Measurements from ENCODE around the gene GDF7. TPM values are rescaled to one million over a fixed set of nuclear protein-coding genes. Genes with fewer than 3 reads are reported as not detected.

The GDF7 gene
- total RNA-seq, 1 experiment from 2014 or later, result not detected

DNA sequence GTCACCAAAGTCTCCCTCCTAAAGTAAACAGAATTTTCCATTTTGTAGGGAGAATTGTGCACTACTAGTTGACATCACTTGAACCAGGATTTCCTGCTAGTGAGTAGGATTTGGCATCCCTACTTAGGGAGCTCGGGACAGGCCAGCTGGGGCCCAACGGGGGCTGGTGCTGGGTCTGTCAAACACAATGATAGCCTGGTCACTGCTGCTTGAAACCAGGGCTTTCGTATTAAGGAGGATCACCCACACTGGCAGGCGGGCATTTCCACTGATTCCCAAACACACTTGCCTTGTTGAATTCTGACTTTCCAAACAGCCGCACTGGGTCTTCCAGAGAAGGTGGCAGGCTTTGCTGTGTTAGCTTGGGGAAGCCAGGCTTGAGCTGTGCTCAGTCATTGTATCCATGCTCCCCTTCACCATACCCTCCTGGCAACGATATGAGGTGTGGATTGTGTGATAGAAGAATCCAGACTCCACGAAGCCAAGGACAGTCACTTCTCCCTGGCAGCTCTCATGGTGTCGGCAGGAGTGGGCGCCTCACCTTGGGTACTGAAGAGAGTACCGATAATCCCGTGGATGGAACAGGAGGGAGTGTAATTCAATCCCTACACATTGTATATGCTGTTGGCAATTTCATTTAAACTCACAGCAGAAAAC, 7.5 kb downstream of the GDF7 start:
- no peak for DNase-seq (ENCODE audit: low read depth)

- DNase-seq (ENCODE audit: low read depth), result peak; percentile 88
Observed at GRCh38 chr2:20674974-20675679, 8.2 kb downstream of the GDF7 start.

- DNase-seq (ENCODE audit: low read depth), result peak; percentile 15
Observed at GRCh38 chr2:20675701-20676352, 8.9 kb downstream of the GDF7 start.

DNA sequence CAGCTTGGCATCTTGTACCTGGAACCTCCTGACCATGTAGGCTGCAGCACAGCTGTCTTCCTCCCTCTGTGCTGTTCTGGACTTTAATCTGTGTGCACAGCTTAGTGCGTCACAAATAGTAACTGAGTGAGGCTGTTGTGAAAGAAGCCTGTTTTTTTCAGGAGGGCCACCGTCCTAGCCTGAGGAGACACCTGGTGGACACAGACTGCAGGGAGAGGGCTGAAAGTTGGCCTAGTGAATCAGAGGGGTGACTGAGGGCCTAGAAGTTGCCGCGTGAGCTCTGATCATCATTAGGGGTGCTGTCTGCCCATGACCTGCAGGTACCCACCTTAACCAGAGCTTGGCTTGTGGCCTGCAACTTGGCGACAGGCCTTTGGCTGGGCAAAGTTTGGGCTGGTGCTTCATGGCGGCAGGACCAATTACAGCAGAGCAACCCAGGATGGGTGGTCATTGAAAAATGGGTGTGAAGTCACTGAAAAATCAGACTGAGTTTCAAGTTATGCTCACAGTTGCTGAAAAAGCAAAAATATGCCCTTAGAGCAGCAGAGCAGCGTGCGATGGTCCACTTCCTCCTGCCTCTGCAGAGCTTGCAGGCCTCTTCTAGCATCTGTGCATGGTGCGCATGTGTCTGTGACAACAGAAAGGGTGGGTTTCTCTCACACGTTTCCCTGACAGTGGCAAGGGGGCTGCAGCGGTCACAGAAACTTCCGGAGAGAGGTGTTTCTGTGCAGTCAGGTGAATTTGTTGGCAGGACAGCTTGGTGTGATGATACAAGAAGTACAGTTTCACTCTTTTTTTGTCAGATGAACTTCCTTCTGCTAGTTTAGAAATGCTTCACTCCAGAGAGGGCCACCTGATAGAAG, 9.6 kb downstream of the GDF7 start:
- DNase-seq (ENCODE audit: low read depth), result no peak

DNA sequence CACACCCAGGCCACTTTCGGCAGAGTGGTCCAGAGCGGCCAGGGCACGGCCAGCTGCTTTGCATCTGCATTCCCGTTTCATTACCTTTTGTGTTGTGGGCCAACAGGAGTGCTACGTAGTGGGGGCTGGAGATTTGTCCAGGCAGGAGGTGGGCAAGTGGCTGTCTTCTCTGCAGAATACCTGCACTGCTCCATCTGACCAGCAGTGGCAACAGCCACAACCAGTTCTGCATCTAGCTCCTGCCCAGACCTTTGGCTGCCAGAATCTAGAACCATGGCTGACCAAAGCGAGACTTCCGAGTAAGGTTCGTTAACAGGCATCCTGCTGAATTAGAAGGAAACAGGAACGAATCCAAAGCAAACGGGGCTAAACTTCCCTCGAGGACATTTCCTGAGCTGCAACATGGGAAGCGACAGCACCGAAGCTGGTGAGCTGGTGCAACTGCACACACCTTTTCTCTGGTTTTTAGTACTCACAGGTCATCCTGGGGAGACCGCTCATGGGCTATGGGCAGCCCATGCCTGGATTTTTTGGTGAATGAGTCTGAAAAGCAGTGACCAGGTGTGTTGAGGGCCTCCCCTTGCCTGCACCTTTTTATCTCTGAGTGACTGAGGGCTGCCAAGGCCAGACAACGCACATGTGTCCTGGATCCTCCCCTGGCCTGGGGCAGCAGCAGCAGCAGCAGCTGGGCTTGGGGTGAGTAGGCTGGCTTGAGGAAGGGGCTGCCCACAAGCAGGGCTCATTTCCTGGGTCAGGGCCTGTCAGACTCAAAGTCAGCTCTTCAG, 10.5 kb downstream of the GDF7 start:
- no peak for DNase-seq (ENCODE audit: low read depth)

GRCh38 chr2:20678086-20678395, 11.1 kb downstream of the GDF7 start:
- DNase-seq (ENCODE audit: low read depth), result no peak

- no peak for DNase-seq (ENCODE audit: low read depth)
Observed at GRCh38 chr2:20678780-20679179, 11.8 kb downstream of the GDF7 start.

GRCh38 chr2:20680744-20681375, 13.9 kb downstream of the GDF7 start:
- DNase-seq (ENCODE audit: low read depth), result no peak

DNA sequence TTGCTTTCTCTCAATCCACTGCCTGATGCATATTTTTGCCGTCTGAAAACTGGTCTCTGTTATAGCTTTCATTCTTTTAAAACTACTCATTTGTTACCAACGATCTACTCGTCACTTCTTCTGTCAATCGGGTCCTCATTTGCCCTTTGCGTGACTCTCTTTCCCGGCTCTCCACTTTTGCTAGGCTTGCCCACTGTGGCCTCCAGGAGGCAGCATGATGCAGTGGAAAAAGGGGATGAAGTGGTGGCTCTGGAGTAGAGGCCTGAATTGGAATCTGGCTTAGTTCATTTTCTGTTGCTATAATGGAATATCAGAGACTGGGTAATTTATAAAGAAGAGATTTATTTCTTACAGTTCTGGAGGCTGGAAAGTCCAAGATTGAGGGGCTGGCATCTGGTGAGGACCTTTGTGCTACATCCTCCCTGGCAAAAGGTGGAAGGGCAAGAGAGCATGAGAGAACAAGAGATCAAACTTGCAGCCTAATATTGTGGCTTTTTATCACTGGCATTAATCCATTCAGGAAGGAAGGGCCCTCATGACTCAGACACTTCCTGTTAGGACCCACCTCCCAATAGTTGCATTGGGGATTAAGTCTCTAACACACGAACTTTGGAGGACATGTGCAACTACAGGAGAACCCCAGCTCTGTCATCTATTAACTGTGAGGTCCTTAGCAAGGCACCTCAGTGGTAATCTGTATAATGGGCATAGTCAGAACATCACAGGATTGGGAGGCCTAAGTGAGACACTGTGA, 15.4 kb downstream of the GDF7 start:
- DNase-seq (ENCODE audit: low read depth), result no peak

DNA sequence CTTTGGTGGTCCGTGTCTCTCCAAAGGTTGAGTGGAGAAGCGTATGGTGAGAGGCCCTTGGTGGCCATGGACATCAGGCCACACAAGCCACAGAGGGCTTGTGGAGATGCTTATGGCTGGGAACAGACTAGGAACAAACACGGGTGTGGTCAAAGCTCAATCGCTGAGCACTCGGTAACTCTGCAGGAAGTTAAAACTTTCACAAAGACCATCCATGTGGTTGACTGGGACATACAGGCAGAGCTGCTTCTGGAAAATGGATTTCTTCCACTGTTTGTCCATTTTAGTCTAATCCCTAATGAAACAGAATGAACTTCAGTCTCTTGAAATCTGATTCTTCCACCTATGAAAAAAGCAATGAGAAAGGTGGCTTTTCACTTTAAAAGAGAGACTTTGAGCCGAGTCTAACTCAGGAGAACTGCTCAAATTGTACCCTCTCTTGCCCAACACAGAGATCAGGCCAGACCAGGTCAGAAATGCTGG, 17.7 kb downstream of the GDF7 start:
- no peak for DNase-seq (ENCODE audit: low read depth)

- no peak for DNase-seq (ENCODE audit: low read depth)
Observed at GRCh38 chr2:20687260-20687832, 20.4 kb downstream of the GDF7 start.

DNA sequence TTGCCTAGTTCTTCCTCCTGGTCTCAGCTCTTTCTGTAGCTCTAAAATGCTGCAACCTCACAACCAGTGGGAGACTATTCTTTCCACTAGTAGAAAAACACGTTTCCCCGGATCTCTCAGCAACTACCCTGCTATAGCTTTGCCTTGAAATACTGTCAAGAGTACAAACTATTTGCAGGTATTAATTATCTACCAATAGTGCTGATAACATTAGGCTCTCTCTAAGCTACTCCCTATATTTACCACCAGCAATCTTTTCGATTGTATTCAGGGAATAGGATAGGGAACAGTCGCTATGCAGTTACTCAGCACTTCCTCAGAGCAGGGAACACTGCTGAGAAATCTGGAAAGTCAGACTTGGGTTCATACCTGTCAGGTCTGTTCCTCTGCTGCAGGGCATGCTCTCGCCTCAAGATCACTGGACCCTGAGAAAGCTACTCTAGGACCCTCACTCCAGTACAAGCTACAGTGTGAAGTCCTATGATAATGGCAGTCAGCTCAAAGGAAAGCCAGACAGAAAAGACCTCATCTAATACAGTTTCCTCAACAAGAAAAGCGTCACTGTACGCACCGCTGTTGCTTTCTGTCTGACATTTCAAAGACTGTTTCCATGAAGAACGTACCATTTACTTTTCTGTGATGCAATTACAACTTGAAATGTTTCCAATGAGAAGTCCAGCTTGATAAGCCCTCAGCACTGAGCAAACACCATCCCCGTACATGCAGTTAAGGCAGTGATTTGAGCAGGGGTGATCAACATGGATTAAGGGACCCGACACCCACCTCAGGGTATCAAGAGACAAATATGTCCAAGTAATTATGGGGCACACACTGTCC, 22.7 kb downstream of the GDF7 start:
- no peak for DNase-seq (ENCODE audit: low read depth)

- DNase-seq (ENCODE audit: low read depth), result no peak
Observed at GRCh38 chr2:20691076-20691734, 24.3 kb downstream of the GDF7 start.

- no peak for DNase-seq (ENCODE audit: low read depth)
Observed at GRCh38 chr2:20692081-20692480, 25.1 kb downstream of the GDF7 start.

GRCh38 chr2:20693317-20693716, 26.4 kb downstream of the GDF7 start:
- no peak for DNase-seq (ENCODE audit: low read depth)

- DNase-seq (ENCODE audit: low read depth), result no peak
Observed at GRCh38 chr2:20696366-20696765, 29.4 kb downstream of the GDF7 start.

- no peak for DNase-seq (ENCODE audit: low read depth)
Observed at GRCh38 chr2:20697322-20697934, 30.5 kb downstream of the GDF7 start.

Measured in RPMI7951 (cell line).